NT2/D1 (cell line): ENCODE measurements around the gene MGST3.

Source experiments
- SUZ12 ChIP-seq: IDR thresholded peaks from 2 replicates; pipeline ENCODE4 v1.6.1; 2011; ENCODE audit not compliant: insufficient read length, insufficient read depth; ENCODE audit errors: extremely low read depth
- YY1 ChIP-seq: IDR thresholded peaks from 2 replicates; pipeline ENCODE4 v1.6.1; 2011; ENCODE audit not compliant: insufficient read length, insufficient read depth

GRCh38 chr1:165698761-165699052, 67.7 kb downstream of the MGST3 start:
- no peak for TF ChIP-seq YY1
- no peak for TF ChIP-seq SUZ12
